Measurements from ENCODE around the gene FYN. TPM values are rescaled to one million over a fixed set of nuclear protein-coding genes. Genes with fewer than 3 reads are reported as not detected.

FYN gene
- total and polyA plus RNA-seq, 2 of the 13 experiments (the other 11 are each of a cell fraction or from before 2014, with no cell fraction given), result 15.5 to 24.6 TPM

- H3K36me3 ChIP-seq (replicated peaks in 1 of 2; ENCODE audit: control insufficient read depth in 1 of 2, insufficient read depth in 2 of 2, low read length in 2 of 2), result no peaks in the 10 kb centered on the region
- no peak overlapping the region for H3K4me3 ChIP-seq (replicated peaks in 1 of 3; ENCODE audit: insufficient read depth in 1 of 3, low read depth in 2 of 3, low read length in 3 of 3)
- H3K79me2 ChIP-seq (ENCODE audit: insufficient read depth, low read length), result no peaks in the 10 kb centered on the region
- BruUV-seq (replicated peaks), result no TSS peak
- in situ Hi-C loops (cut with HindIII; ENCODE audit: extremely low pct_ligation_motif_present, low pct_unique_long_range_greater_than_20kb), result loop anchor here (25.0 kb wide), 1 partner anchor 440 kb away; no protein-coding TSS in a partner anchor
- CTCF ChIA-PET (ENCODE audit: low intra/inter-chr PET ratio, low total read pairs), result interaction anchor here (2.0 to 3.5 kb wide), 2 partner anchors 275 to 321 kb away, joined by 6 to 36 read pairs; no protein-coding TSS in a partner anchor
- intact Hi-C loops (cut with micrococcal nuclease; ENCODE audit: unreplicated experiment), result loop anchor here (5.0 kb wide), 1 partner anchor 150 kb away; the partner anchor contains the start of gene FYN
- H2AFZ ChIP-seq (ENCODE audit: low read length), result no peak overlapping the region
- H3K27ac ChIP-seq (ENCODE audit: extremely low read length, insufficient read depth, low read length), result no peak overlapping the region
- DNase-seq (ENCODE audit: low spot score), result no peak
- POLR2A ChIA-PET, result no interaction called here
- no peak overlapping the region for H3K4me2 ChIP-seq (ENCODE audit: low read depth, low read length)
- no peak overlapping the region for H3K9ac ChIP-seq (ENCODE audit: insufficient read depth, low read depth, low read length)
- no peak for ATAC-seq
- no peaks in the 10 kb centered on the region for H4K20me1 ChIP-seq (ENCODE audit: insufficient read depth, low read length)
- no peaks in the 10 kb centered on the region for H3K4me1 ChIP-seq (ENCODE audit: insufficient read depth, low read length)
- TF ChIP-seq CEBPB (IDR thresholded peaks at IDR 0.05; ENCODE audit: borderline replicate concordance, low read depth, low read length) (peak; percentile 88), FOXM1 (CRISPR knock-in tag; IDR thresholded peaks at IDR 0.05) (no peak), ATF7 (IDR thresholded peaks at IDR 0.05) (peak; percentile 33; the same call in 1 of the 2 replicates), ATF7 (CRISPR knock-in tag; IDR thresholded peaks at IDR 0.05) (no peak), CEBPG (CRISPR knock-in tag; IDR thresholded peaks at IDR 0.05) (peak; percentile 52; the same call in 1 of the 2 replicates)
- H3K27me3 ChIP-seq (ENCODE audit: control insufficient read depth in 1 of 2, insufficient read depth in 2 of 2, low read length in 2 of 2), result no peaks in the 10 kb centered on the region
- no peak for FAIRE-seq
- H3K9me3 ChIP-seq (ENCODE audit: low read length), result no peaks in the 10 kb centered on the region
- 77% methylated on average over 3 of the region's 3 CpGs for WGBS (ENCODE audit: low lambda C conversion rate)
Measured at GRCh38 chr6:111722179-111722731, 151.0 kb downstream of the FYN start.

- no peak overlapping the region for H3K4me3 ChIP-seq (replicated peaks in 1 of 3; ENCODE audit: insufficient read depth in 1 of 3, low read depth in 2 of 3, low read length in 3 of 3)
- TF ChIP-seq PAX8 (CRISPR knock-in tag; IDR thresholded peaks at IDR 0.05; ENCODE audit: borderline replicate concordance) (no peak), TAF15 (IDR thresholded peaks at IDR 0.05; ENCODE audit: low read depth, low read length, poor library complexity, severe bottlenecking) (no peak), SMC3 (IDR thresholded peaks at IDR 0.05; ENCODE audit: low read length) (peak; percentile 78), MIXL1 (CRISPR knock-in tag; IDR thresholded peaks at IDR 0.05) (no peak), POGK (CRISPR knock-in tag; conservative IDR thresholded peaks at IDR 0.05) (no peak), ZNF282 (IDR thresholded peaks at IDR 0.05; ENCODE audit: partially characterized antibody) (no peak), ZNF180 (CRISPR knock-in tag; IDR thresholded peaks at IDR 0.05; ENCODE audit: borderline replicate concordance, low read depth) (no peak), RAD51 (IDR thresholded peaks at IDR 0.05; ENCODE audit: borderline replicate concordance) (no peak), CTCF (CRISPR knock-in tag; IDR thresholded peaks at IDR 0.05) (peak; percentile 74), ZNF850 (CRISPR knock-in tag; conservative IDR thresholded peaks at IDR 0.05) (no peak), ZNF780A (CRISPR knock-in tag; IDR thresholded peaks at IDR 0.05) (no peak), ZKSCAN1 (IDR thresholded peaks at IDR 0.05; ENCODE audit: low read length) (no peak)
Measured at GRCh38 chr6:111721753-111722154, 151.5 kb downstream of the FYN start.

More at GRCh38 chr6:111721753-111722154, 151.5 kb downstream of the FYN start:
- 88% methylated on average over 1 of the region's 1 CpG for WGBS (ENCODE audit: low lambda C conversion rate)
- FAIRE-seq, result peak; percentile 86
- Histone ChIP-seq H3K79me2 (ENCODE audit: insufficient read depth, low read length) (no peaks in the 10 kb centered on the region), H3K36me3 (replicated peaks in 1 of 2; ENCODE audit: control insufficient read depth in 1 of 2, insufficient read depth in 2 of 2, low read length in 2 of 2) (no peaks in the 10 kb centered on the region), H3K9ac (ENCODE audit: insufficient read depth, low read depth, low read length) (no peak overlapping the region), H3K27ac (ENCODE audit: extremely low read length, insufficient read depth, low read length) (no peak overlapping the region), H4K20me1 (ENCODE audit: insufficient read depth, low read length) (no peaks in the 10 kb centered on the region), H3K9me3 (ENCODE audit: low read length) (no peaks in the 10 kb centered on the region), H3K4me2 (ENCODE audit: low read depth, low read length) (no peak overlapping the region), H3K27me3 (ENCODE audit: control insufficient read depth in 1 of 2, insufficient read depth in 2 of 2, low read length in 2 of 2) (no peaks in the 10 kb centered on the region), H2AFZ (ENCODE audit: low read length) (no peak overlapping the region), H3K4me1 (ENCODE audit: insufficient read depth, low read length) (no peaks in the 10 kb centered on the region)
- DNase-seq (ENCODE audit: low spot score), result peak; percentile 24
- ChIA-PET POLR2A (no interaction called here), CTCF (ENCODE audit: low intra/inter-chr PET ratio, low total read pairs) (interaction anchor here (2.0 to 3.5 kb wide), 2 partner anchors 275 to 322 kb away, joined by 6 to 36 read pairs; no protein-coding TSS in a partner anchor)
- BruUV-seq (replicated peaks), result no TSS peak
- intact Hi-C loops (cut with micrococcal nuclease; ENCODE audit: unreplicated experiment) (loop anchor here (1.0 to 5.0 kb wide), 2 partner anchors 151 to 276 kb away; partner anchors contain the start of gene FYN), in situ Hi-C loops (cut with HindIII; ENCODE audit: extremely low pct_ligation_motif_present, low pct_unique_long_range_greater_than_20kb) (loop anchor here (25.0 kb wide), 1 partner anchor 441 kb away; no protein-coding TSS in a partner anchor)
- ATAC-seq, result peak; percentile 78

Data from HepG2 (cell line).